Bronchial epithelial cell (primary cell): Measurements from ENCODE around the gene EFNA5. TPM values are rescaled to one million over a fixed set of nuclear protein-coding genes. Genes with fewer than 3 reads are reported as not detected.
"Not testable (repeated sequence)": the region's sequence is repeated elsewhere in the genome, so short reads cannot be mapped to it uniquely, and the experiment has no call there.

Experiments used
- DNase-seq: peaks from one replicate; pipeline ENCODE4 v3.0.0-alpha.2; 2010; ENCODE audit warnings: low read depth
- FAIRE-seq: peaks from 2 replicates; lab custom pipeline; 2011; peaks lifted over from hg19 to GRCh38; lab: Jason Lieb, UNC
- H3K27me3 ChIP-seq: 2 replicates; pipeline ENCODE4 v1.5.1; 2011; ENCODE audit warnings: low read length; ENCODE audit not compliant: control insufficient read depth, insufficient read depth
- H3K36me3 ChIP-seq: 2 replicates; pipeline ENCODE4 v1.5.1; 2011; ENCODE audit warnings: low read length; ENCODE audit not compliant: control insufficient read depth, insufficient read depth
- H3K4me3 ChIP-seq: 2 replicates; pipeline ENCODE4 v1.5.1; 2011; ENCODE audit warnings: mild to moderate bottlenecking, low read depth, low read length, control low read depth
- CTCF ChIP-seq: IDR thresholded peaks from 2 replicates; pipeline ENCODE4 v1.5.1; 2011; ENCODE audit warnings: mild to moderate bottlenecking, moderate library complexity, low read length, control low read depth, inconsistent platforms; ENCODE audit not compliant: insufficient read depth, severe bottlenecking
- total RNA-seq: library from RNA; depleted of rRNA; stranded (reverse); fragments of >200 nt; gene quantifications from 2 replicates; pipeline ENCODE4 v1.2.1, GENCODE V29; 2014

The EFNA5 gene
- total RNA-seq, 1 donor from 2014 or later, result 3.9 TPM

GRCh38 chr5:107437154-107437553 lies 233.6 kb downstream of the EFNA5 start:
- no peak for FAIRE-seq
- TF ChIP-seq CTCF, result no peak

GRCh38 chr5:107436201-107436600 lies 234.5 kb downstream of the EFNA5 start:
- FAIRE-seq, result no peak
- no peaks in the 10 kb centered on the region for H3K36me3 ChIP-seq

More at GRCh38 chr5:107437154-107437553, 233.6 kb downstream of the EFNA5 start:
- H3K4me3 ChIP-seq, result no peak overlapping the region
- no peaks in the 10 kb centered on the region for H3K36me3 ChIP-seq
- H3K27me3 ChIP-seq, result no peaks in the 10 kb centered on the region
- DNase-seq, result no peak

GRCh38 chr5:107435061-107435460 lies 235.7 kb downstream of the EFNA5 start:
- FAIRE-seq (no peak), DNase-seq (no peak)
- Histone ChIP-seq H3K27me3 (no peaks in the 10 kb centered on the region), H3K36me3 (no peaks in the 10 kb centered on the region), H3K4me3 (no peak overlapping the region)
- TF ChIP-seq CTCF, result no peak

More at GRCh38 chr5:107436201-107436600, 234.5 kb downstream of the EFNA5 start:
- TF ChIP-seq CTCF, result no peak
- H3K4me3 ChIP-seq, result no peak overlapping the region
- H3K27me3 ChIP-seq, result no peaks in the 10 kb centered on the region
- DNase-seq, result no peak

- H3K4me3 ChIP-seq, FAIRE-seq, H3K36me3 ChIP-seq, DNase-seq, H3K27me3 ChIP-seq: not testable (repeated sequence)
These were observed 237.1 kb downstream of the EFNA5 start for GRCh38 chr5:107433646-107434045.

- FAIRE-seq (no peak), DNase-seq (peak; percentile 71)
- Histone ChIP-seq H3K27me3 (no peaks in the 10 kb centered on the region), H3K4me3 (no peak overlapping the region), H3K36me3 (no peaks in the 10 kb centered on the region)
- no peak for TF ChIP-seq CTCF
These were observed 238.7 kb downstream of the EFNA5 start for GRCh38 chr5:107431998-107432397.

GRCh38 chr5:107431536-107431935 lies 239.2 kb downstream of the EFNA5 start:
- H3K27me3 ChIP-seq, result no peaks in the 10 kb centered on the region
- no peak for TF ChIP-seq CTCF
- H3K4me3 ChIP-seq, result no peak overlapping the region
- no peaks in the 10 kb centered on the region for H3K36me3 ChIP-seq
- FAIRE-seq (no peak), DNase-seq (no peak)
